ENCODE data around the gene SRP14.

SRP14 gene

GRCh38 chr15:40053831-40054604 is 15.0 kb upstream of the SRP14 start:
- FAIRE-seq (peak; percentile 65), DNase-seq (ENCODE audit: insufficient read length) (no peak)
- TF ChIP-seq POLR2A (IDR thresholded peaks at IDR 0.05; ENCODE audit: low read depth, low read length) = no peak
- TF ChIP-seq TAF1 (IDR thresholded peaks at IDR 0.05; ENCODE audit: borderline replicate concordance, low read depth, low read length) = no peak
- no peak for TF ChIP-seq POLR2AphosphoS5 (IDR thresholded peaks at IDR 0.05; ENCODE audit: low read depth, low read length)

GRCh38 chr15:40053079-40053830 is 14.3 kb upstream of the SRP14 start:
- FAIRE-seq = peak; percentile 36
- TF ChIP-seq TAF1 (IDR thresholded peaks at IDR 0.05; ENCODE audit: borderline replicate concordance, low read depth, low read length) = no peak
- no peak for TF ChIP-seq POLR2A (IDR thresholded peaks at IDR 0.05; ENCODE audit: low read depth, low read length)
- TF ChIP-seq POLR2AphosphoS5 (IDR thresholded peaks at IDR 0.05; ENCODE audit: low read depth, low read length) = no peak

GRCh38 chr15:40052604-40053003 is 13.6 kb upstream of the SRP14 start:
- no peak for TF ChIP-seq POLR2A (IDR thresholded peaks at IDR 0.05; ENCODE audit: low read depth, low read length)
- TF ChIP-seq POLR2AphosphoS5 (IDR thresholded peaks at IDR 0.05; ENCODE audit: low read depth, low read length) = no peak
- TF ChIP-seq TAF1 (IDR thresholded peaks at IDR 0.05; ENCODE audit: borderline replicate concordance, low read depth, low read length) = no peak
- FAIRE-seq = no peak
- DNase-seq (ENCODE audit: insufficient read length) = no peak

More at GRCh38 chr15:40053079-40053830, 14.3 kb upstream of the SRP14 start:
- DNase-seq (ENCODE audit: insufficient read length) = no peak

GRCh38 chr15:40051616-40052415 is 12.8 kb upstream of the SRP14 start:
- TF ChIP-seq TAF1 (IDR thresholded peaks at IDR 0.05; ENCODE audit: borderline replicate concordance, low read depth, low read length) (no peak), POLR2AphosphoS5 (IDR thresholded peaks at IDR 0.05; ENCODE audit: low read depth, low read length) (no peak), POLR2A (IDR thresholded peaks at IDR 0.05; ENCODE audit: low read depth, low read length) (no peak)

GRCh38 chr15:40050788-40051470 is 11.9 kb upstream of the SRP14 start:
- DNase-seq (ENCODE audit: insufficient read length) = no peak
- FAIRE-seq = peak; percentile 75
- TF ChIP-seq POLR2A (IDR thresholded peaks at IDR 0.05; ENCODE audit: low read depth, low read length) (no peak), POLR2AphosphoS5 (IDR thresholded peaks at IDR 0.05; ENCODE audit: low read depth, low read length) (no peak), TAF1 (IDR thresholded peaks at IDR 0.05; ENCODE audit: borderline replicate concordance, low read depth, low read length) (no peak)

More at GRCh38 chr15:40051616-40052415, 12.8 kb upstream of the SRP14 start:
- DNase-seq (ENCODE audit: insufficient read length) (no peak), FAIRE-seq (no peak)

- no peak for DNase-seq (ENCODE audit: insufficient read length)
- no peak for FAIRE-seq
- TF ChIP-seq POLR2A (IDR thresholded peaks at IDR 0.05; ENCODE audit: low read depth, low read length) (no peak), TAF1 (IDR thresholded peaks at IDR 0.05; ENCODE audit: borderline replicate concordance, low read depth, low read length) (no peak), POLR2AphosphoS5 (IDR thresholded peaks at IDR 0.05; ENCODE audit: low read depth, low read length) (no peak)
Observed at GRCh38 chr15:40048926-40049475, 10.0 kb upstream of the SRP14 start.

- TF ChIP-seq POLR2AphosphoS5 (IDR thresholded peaks at IDR 0.05; ENCODE audit: low read depth, low read length) (no peak), TAF1 (IDR thresholded peaks at IDR 0.05; ENCODE audit: borderline replicate concordance, low read depth, low read length) (no peak), POLR2A (IDR thresholded peaks at IDR 0.05; ENCODE audit: low read depth, low read length) (no peak; the same call in 1 of the 2 replicates)
- FAIRE-seq (no peak), DNase-seq (ENCODE audit: insufficient read length) (no peak)
Observed at GRCh38 chr15:40048211-40048792, 9.3 kb upstream of the SRP14 start.

- TF ChIP-seq POLR2A (IDR thresholded peaks at IDR 0.05; ENCODE audit: low read depth, low read length) (peak; percentile 43; the same call in 1 of the 2 replicates), POLR2AphosphoS5 (IDR thresholded peaks at IDR 0.05; ENCODE audit: low read depth, low read length) (no peak)
- peak; percentile 93 for FAIRE-seq
- DNase-seq (ENCODE audit: insufficient read length) = peak; percentile 79
Observed at GRCh38 chr15:40047415-40048210, 8.6 kb upstream of the SRP14 start.

GRCh38 chr15:40046721-40047414 is 7.9 kb upstream of the SRP14 start:
- peak; percentile 27 for FAIRE-seq
- no peak for DNase-seq (ENCODE audit: insufficient read length)

More at GRCh38 chr15:40046721-40047414, 7.9 kb upstream of the SRP14 start:
- no peak for TF ChIP-seq POLR2A (IDR thresholded peaks at IDR 0.05; ENCODE audit: low read depth, low read length)
- no peak for TF ChIP-seq POLR2AphosphoS5 (IDR thresholded peaks at IDR 0.05; ENCODE audit: low read depth, low read length)
- TF ChIP-seq TAF1 (IDR thresholded peaks at IDR 0.05; ENCODE audit: borderline replicate concordance, low read depth, low read length) = no peak
